Epithelial cell of proximal tubule (primary cell): ENCODE data around the gene COX6B2. TPM values are rescaled to one million over a fixed set of nuclear protein-coding genes. Genes with fewer than 3 reads are reported as not detected.
"Not testable (repeated sequence)": the region's sequence is repeated elsewhere in the genome, so short reads cannot be mapped to it uniquely, and the experiment has no call there.

Experiments used
- DNase-seq: peaks from one replicate; pipeline ENCODE4 v3.0.0-alpha.2; 2011; ENCODE audit warnings: low read depth
- H3K4me3 ChIP-seq: 2 replicates; pipeline ENCODE4 v1.5.1; 2011; ENCODE audit warnings: low read depth, mild to moderate bottlenecking, low read length
- total RNA-seq: library from RNA; depleted of rRNA; stranded (reverse); fragments of >200 nt; gene quantifications from 2 replicates; pipeline ENCODE4 v1.2.3, GENCODE V29; 2015
- TF ChIP-seq, protein P1 (sequence below): conservative IDR thresholded peaks from 2 replicates; pipeline ENCODE4 v1.5.1; 2012; ENCODE audit warnings: low read depth, mild to moderate bottlenecking, low read length

COX6B2 gene, protein sequence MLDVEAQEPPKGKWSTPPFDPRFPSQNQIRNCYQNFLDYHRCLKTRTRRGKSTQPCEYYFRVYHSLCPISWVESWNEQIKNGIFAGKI
- 0.23 TPM in 1 of 2 replicates, not detected in the other for total RNA-seq

DNA sequence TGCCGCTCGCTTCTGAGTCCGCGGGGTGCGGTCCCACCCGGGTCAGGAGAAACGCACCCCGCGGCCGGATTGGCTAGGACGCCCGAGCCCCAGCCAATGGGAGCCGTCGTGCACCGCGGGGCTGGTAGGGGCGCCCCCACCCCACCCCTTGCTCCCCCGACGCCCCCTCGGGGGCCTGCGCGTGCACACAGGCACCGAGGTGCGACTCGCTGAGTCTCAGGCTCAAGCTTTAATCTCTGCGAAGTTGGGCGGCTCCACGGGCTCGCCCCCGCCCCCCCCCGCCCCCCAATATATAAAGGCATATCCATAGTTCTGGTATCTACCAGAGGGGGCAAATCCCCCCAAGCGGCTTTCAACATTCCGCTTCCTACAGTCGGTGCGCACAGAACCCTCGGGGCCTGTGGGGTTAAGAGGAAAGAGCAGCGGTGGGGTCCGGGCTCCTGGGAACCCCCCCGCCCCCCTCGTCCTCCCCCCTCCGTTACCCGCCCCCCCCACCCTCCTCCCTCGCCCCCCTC, at the start of gene COX6B2:
Gene COX6B2, minus strand, starts transcription at position 22 of the 515 bp plus-strand sequence. CDS start 198 bp downstream, outside the sequence.
- DNase-seq, result no peak
- TF ChIP-seq, protein P1, sequence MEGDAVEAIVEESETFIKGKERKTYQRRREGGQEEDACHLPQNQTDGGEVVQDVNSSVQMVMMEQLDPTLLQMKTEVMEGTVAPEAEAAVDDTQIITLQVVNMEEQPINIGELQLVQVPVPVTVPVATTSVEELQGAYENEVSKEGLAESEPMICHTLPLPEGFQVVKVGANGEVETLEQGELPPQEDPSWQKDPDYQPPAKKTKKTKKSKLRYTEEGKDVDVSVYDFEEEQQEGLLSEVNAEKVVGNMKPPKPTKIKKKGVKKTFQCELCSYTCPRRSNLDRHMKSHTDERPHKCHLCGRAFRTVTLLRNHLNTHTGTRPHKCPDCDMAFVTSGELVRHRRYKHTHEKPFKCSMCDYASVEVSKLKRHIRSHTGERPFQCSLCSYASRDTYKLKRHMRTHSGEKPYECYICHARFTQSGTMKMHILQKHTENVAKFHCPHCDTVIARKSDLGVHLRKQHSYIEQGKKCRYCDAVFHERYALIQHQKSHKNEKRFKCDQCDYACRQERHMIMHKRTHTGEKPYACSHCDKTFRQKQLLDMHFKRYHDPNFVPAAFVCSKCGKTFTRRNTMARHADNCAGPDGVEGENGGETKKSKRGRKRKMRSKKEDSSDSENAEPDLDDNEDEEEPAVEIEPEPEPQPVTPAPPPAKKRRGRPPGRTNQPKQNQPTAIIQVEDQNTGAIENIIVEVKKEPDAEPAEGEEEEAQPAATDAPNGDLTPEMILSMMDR, result no peak
- peak within 1 kb of the TSS; percentile 57 for H3K4me3 ChIP-seq

DNA sequence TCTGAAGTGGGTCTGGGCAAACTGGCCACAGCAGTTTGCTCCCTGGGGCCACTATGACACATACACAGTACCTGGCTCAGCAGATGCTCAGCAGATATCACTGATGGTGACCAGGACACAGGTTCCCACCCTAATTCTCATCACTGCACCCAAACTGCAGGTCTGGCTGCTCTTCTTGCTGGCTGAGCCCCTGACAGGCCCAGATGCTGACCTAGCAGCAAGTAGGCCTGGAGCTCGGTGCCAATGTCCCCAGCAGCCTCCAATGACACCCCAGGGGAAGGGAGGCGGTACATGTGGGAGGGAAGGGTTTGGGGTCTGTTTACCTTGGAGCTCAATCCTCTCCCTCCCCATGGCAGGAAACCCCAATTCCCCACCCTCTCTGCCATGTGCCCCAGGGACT, 48.0 kb upstream of the COX6B2 start:
- TF ChIP-seq, protein P1, result no peak
- DNase-seq, result no peak
- H3K4me3 ChIP-seq, result no peak overlapping the region

DNA sequence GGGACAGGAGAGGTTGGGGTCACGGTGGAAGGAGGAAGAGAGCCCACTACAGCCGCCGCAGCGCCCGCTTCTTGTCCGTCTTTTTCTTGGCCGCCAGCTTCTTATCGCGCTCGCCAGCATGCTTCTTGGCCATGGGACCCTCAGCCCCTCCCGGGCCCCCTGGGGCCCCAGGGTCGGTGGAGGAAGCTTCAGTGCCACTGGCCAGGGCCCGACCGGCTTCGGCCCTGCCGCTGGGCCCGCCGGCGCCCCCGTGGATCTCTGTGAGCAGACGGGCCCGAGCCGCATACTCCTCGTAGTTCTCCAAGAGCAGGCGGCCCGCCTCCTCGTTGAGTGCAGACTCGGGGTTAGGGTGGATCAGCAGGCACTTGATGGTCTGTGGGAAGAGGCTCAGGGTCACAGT, 46.9 kb upstream of the COX6B2 start:
- H3K4me3 ChIP-seq, DNase-seq: not testable (repeated sequence)

DNA sequence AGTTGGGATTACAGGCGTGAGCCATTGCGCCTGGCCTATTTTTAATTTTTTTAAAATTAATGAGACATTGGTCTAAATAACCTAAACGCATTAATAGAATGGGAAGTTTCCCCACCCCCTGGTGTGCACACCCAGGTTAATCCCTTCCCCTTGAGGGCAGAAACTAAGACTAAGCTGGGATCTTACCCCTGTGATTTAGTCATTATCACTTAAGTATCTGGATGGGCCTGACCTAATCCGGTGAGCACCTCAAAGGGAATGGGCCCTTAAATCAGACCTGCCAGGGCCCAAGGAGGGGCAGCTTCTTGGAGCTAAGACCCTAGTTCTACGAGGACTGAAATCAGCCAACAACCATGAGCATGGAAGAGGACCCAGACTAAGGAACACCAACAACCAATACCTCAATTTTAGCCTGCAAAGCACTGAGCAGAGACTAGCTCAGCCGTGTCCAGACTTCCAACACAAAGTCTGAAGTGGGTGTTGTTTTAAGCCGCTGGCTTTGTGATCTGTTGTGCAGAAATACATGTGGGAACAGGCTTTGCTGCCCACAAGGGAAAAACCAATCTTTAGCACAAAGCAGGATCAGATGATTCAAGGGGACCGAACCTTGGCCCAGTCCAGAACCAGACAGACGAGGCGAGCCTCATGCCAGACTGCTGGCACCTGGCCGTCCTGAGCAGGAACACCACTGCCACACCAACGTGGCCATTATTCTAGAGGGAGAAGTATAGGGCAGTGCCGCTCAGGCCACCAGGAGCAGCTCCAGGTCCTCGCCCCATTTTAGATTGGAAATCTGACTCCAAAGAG, 46.0 kb upstream of the COX6B2 start:
- TF ChIP-seq, protein P1, result no peak
- H3K4me3 ChIP-seq, result no peak overlapping the region
- no peak for DNase-seq

DNA sequence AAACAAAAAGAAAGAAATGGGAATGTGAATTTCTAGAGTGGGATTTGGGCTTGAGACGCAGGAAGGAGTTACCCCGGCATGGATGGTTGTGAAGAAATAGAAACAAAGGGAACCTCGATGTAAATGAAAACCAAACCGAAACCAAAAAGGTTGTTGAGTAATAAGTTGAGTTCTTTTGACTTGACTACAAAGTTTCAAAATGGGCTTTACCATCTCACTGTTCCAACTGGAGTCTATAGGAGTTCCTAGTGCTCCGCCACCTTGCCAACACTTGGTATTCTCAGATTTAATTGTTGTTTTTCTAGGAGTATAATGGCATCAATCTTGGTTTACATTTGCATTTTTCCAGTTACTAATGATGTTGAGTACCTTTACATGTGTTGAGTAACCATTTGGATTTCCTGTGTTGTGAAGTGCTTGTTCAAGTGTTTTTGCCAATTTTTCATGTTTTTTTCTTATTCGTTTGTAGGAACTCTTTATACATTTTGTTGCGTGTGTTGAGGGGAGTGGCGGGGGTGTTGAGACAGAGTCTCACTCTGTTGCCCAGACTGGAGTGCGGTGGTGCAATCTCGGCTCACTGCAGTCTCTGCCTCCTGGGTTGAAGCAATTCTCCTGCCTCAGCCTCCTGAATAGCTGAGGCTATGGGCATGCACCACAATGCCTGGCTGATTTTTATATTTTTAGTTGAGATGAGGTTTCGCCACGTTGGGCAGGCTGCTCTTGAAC, 43.8 kb upstream of the COX6B2 start:
- H3K4me3 ChIP-seq, result no peak overlapping the region
- TF ChIP-seq, protein P1, result no peak
- DNase-seq, result no peak

DNA sequence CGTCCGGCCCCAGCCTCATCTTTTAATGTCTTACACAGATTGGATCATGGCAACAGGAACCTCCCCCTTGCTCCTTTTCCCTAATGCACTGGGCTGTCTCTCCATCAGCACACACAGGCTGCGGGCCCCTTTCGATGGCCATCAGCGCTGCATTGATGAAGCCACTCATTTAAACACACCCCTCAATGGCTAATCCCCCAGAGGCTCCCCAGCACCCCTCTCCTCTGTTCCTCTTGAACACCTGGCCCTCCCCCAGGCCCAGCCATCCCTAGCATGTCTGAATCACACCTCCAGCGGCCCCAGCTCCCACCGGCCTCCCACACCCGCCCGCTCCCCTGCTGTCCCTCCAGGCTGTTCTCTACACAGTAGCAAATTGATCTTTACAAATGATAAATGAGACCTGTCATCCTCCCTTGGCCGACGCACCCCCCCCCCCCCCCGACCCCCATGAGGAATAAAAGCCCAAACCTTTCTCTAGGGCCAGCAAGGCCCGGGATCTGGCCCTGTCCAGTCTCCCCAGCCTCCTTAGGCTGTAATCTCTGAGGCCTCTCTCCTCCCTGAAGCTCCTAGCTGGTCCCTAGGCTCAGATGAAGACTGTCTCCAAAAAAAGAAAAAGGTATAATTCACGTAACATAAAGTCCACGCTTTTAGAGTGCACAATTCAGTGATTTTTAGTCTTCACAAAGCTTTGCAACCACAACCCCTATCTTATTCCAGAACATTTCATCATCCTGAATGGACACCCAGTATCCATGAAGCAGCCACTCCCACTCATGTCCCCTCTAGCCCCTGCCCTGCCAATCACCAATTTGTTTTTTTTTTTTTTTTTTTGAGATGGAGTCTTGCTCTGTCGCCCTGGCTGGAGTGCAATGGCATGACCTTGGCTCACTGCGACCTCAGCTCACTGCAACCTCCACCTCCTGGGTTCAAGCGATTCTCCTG, 38.6 kb upstream of the COX6B2 start:
- no peak overlapping the region for H3K4me3 ChIP-seq
- no peak for DNase-seq
- TF ChIP-seq, protein P1, result no peak
